Adrenal gland (tissue), 12 donors: ENCODE data around the gene EXOC6B. TPM values are rescaled to one million over a fixed set of nuclear protein-coding genes. Genes with fewer than 3 reads are reported as not detected.

Experiments
- DNase-seq, 7 donors: peaks; one replicate each; pipeline ENCODE4 v3.0.0-alpha.2; 2019 to 2020
- H3K27ac ChIP-seq, 5 donors: fragments of 200-600 bp; sonication (generic) in 4 of 5; 1 replicate in 3 of 5; 2 replicates in 2 of 5; pipeline versions ENCODE4 v1.5.1 to v1.8.0; 2016 to 2020; ENCODE audit warnings: mild to moderate bottlenecking in 1 of 5
- H3K27me3 ChIP-seq: fragments of 200-600 bp; 2 replicates; pipeline ENCODE4 v1.8.0; 2021
- H3K36me3 ChIP-seq, 2 donors: fragments of 200-600 bp; replicated peaks in 1 of 2; 1 replicate in 1 of 2; 2 replicates in 1 of 2; pipeline versions ENCODE4 v1.5.1 to v1.8.0; 2018 to 2022
- H3K4me1 ChIP-seq, 2 donors: fragments of 200-600 bp; replicated peaks in 1 of 2; 1 replicate in 1 of 2; 2 replicates in 1 of 2; pipeline versions ENCODE4 v1.5.1 to v1.8.0; 2018 to 2021
- H3K4me3 ChIP-seq, 4 donors: fragments of 200-600 bp; sonication (generic) in 3 of 4; one replicate each; pipeline ENCODE4 v1.5.1; 2016 to 2018
- H3K9me3 ChIP-seq, 3 donors: fragments of 200-600 bp; sonication (generic) in 1 of 3; replicated peaks in 1 of 3; 1 replicate in 2 of 3; 2 replicates in 1 of 3; pipeline versions ENCODE4 v1.5.1 to v1.8.0; 2016 to 2021
- CTCF ChIP-seq, 6 experiments: fragments of 450-650 bp in 4 of 6; fragments of 200-600 bp in 2 of 6; sonication (generic) in 1 of 6; IDR thresholded peaks; 1 replicate in 5 of 6; 2 replicates in 1 of 6; pipeline versions ENCODE4 v1.5.1 to v1.8.0; 2016 to 2021; ENCODE audit warnings: antibody characterized with exemption in 6 of 6, mild to moderate bottlenecking in 2 of 6, moderate library complexity in 1 of 6
- POLR2A ChIP-seq, 2 donors: fragments of 450-650 bp; IDR thresholded peaks; one replicate each; pipeline ENCODE4 v1.6.1; 2017; ENCODE audit warnings: antibody characterized with exemption in 2 of 2, mild to moderate bottlenecking in 2 of 2, moderate library complexity in 1 of 2
- WGBS, 4 donors: extraction: QIAGEN DNeasy Blood & Tissue Kit in 2 of 4; methylation state at CpG; one replicate each; pipeline versions ENCODE4 v1.1.5 to v1.1.7; 2013 to 2017; 5-methylcytosine and 5-hydroxymethylcytosine counted together
- intact Hi-C, 2 donors: fragments of 100-400 bp; cut with DNase I; formaldehyde crosslinking; loops; one replicate each; pipeline versions ENCODE4 v1.14.1 to v1.15.0; 2022 to 2023
- polyA plus RNA-seq, 3 donors: library from polyadenylated mRNA; stranded (reverse); fragments of 200-250 nt in 2 of 3; fragments of 350-450 nt in 1 of 3; fragmentation: Illumina TruSeq in 1 of 3; extraction: RNeasy Lipid Tissue Mini Kit (QIAGEN cat#74804) in 1 of 3; gene quantifications; one replicate each; pipeline ENCODE4 v1.2.3, GENCODE V29; 2013 to 2014
- total RNA-seq, 9 donors: library from RNA; depleted of rRNA in 4 of 9; stranded (reverse); fragments of >200 nt in 4 of 9; fragments of 120-200 nt in 1 of 9; fragmentation: NEBNext Ultra II Directional in 1 of 9; extraction: Animal tissue kit (Norgen Biotek cat#: 25700) in 1 of 9; gene quantifications; one replicate each; pipeline versions ENCODE4 v1.1.0 to v1.2.4, GENCODE V29; 2013 to 2023
- donor health status: healthy with polysubstance abuse.
- donor health status: Bipolar disorder and iron deficiency.
- donor health status: DM: yes; HTN: yes; CAD: no.
- donor health status: DM: no; HTN: no; CAD: no.
- donor health status: DM: no; HTN: no; CAD: no.
- donor health status: DM: yes; HTN: yes; CAD: no.

The EXOC6B gene
- total and polyA plus RNA-seq, 12 donors = 6.0 to 92.6 (median 50.6) TPM

GRCh38 chr2:72796766-72797165, 29.1 kb downstream of the EXOC6B start:
- Histone ChIP-seq H3K9me3 (no peaks in the 10 kb centered on the region), H3K27ac (no peak overlapping the region), H3K36me3 (no peaks in the 10 kb centered on the region), H3K27me3 (no peaks in the 10 kb centered on the region), H3K4me1 (peaks cover 0 to 15% of the 10 kb centered on the region in 2 donors), H3K4me3 (no peak overlapping the region)
- intact Hi-C loops = loop anchor here in 1 of 2 donors (10.0 kb wide), 1 partner anchor 58 kb away; no protein-coding TSS in a partner anchor
- no peak for DNase-seq
- TF ChIP-seq POLR2A (IDR thresholded peaks at IDR 0.05) (no peak), CTCF (IDR thresholded peaks at IDR 0.05) (no peak)

GRCh38 chr2:72794572-72794971, 31.3 kb downstream of the EXOC6B start:
- Histone ChIP-seq H3K9me3 (no peaks in the 10 kb centered on the region), H3K36me3 (no peaks in the 10 kb centered on the region), H3K27me3 (no peaks in the 10 kb centered on the region), H3K4me1 (peaks cover 0 to 17% of the 10 kb centered on the region in 2 donors), H3K27ac (no peak overlapping the region), H3K4me3 (no peak overlapping the region)
- intact Hi-C loops = loop anchor here in 1 of 2 donors (10.0 kb wide), 1 partner anchor 60 kb away; no protein-coding TSS in a partner anchor
- DNase-seq = no peak
- no peak for TF ChIP-seq POLR2A (IDR thresholded peaks at IDR 0.05)
- TF ChIP-seq CTCF (IDR thresholded peaks at IDR 0.05) = no peak
- 62 to 80% (median 67%) methylated on average over 1 of the region's 1 CpG for WGBS, 4 donors

- Histone ChIP-seq H3K36me3 (no peaks in the 10 kb centered on the region), H3K27ac (no peak overlapping the region), H3K4me3 (no peak overlapping the region), H3K4me1 (peaks cover 0 to 24% of the 10 kb centered on the region in 2 donors), H3K9me3 (no peaks in the 10 kb centered on the region), H3K27me3 (no peaks in the 10 kb centered on the region)
- intact Hi-C loops = loop anchor here in 1 of 2 donors (10.0 kb wide), 1 partner anchor 61 kb away; no protein-coding TSS in a partner anchor
- WGBS, 4 donors = 72 to 77% (median 75%) methylated on average over 3 of the region's 3 CpGs
- TF ChIP-seq CTCF (IDR thresholded peaks at IDR 0.05) (no peak), POLR2A (IDR thresholded peaks at IDR 0.05) (no peak)
- DNase-seq = peak in 1 of 7 donors; percentile 4
Measured at GRCh38 chr2:72793798-72794440, 31.9 kb downstream of the EXOC6B start.

- no peak overlapping the region for H3K27ac ChIP-seq
Measured at GRCh38 chr2:72789241-72789640, 36.6 kb downstream of the EXOC6B start.

More at GRCh38 chr2:72789241-72789640, 36.6 kb downstream of the EXOC6B start:
- no peaks in the 10 kb centered on the region for H3K9me3 ChIP-seq
- H3K36me3 ChIP-seq = no peaks in the 10 kb centered on the region
- H3K27me3 ChIP-seq = no peaks in the 10 kb centered on the region
- DNase-seq = no peak
- peaks cover 0 to 19% of the 10 kb centered on the region in 2 donors for H3K4me1 ChIP-seq
- 87 to 100% (median 93%) methylated on average over 1 of the region's 1 CpG for WGBS, 4 donors
- H3K4me3 ChIP-seq = no peak overlapping the region
- intact Hi-C loops = no loop called here
- TF ChIP-seq CTCF (IDR thresholded peaks at IDR 0.05) (no peak), POLR2A (IDR thresholded peaks at IDR 0.05) (no peak)
